GM21360 (cell line): ENCODE measurements around the gene TOP1.

Experiments used
- ATAC-seq: cut with Tn5 transposase; IDR thresholded peaks from one replicate; pipeline ENCODE4 v1.9.1; 2021; ENCODE audit warnings: mild to moderate bottlenecking, moderate library complexity; ENCODE audit not compliant: unreplicated experiment

TOP1 gene

GRCh38 chr20:41032271-41032670 is 3.6 kb downstream of the TOP1 start:
- no peak for ATAC-seq

GRCh38 chr20:41034239-41034638 is 5.6 kb downstream of the TOP1 start:
- no peak for ATAC-seq

- ATAC-seq: no peak
Measured at GRCh38 chr20:41035207-41035606, 6.6 kb downstream of the TOP1 start.

GRCh38 chr20:41037179-41037578 is 8.6 kb downstream of the TOP1 start:
- no peak for ATAC-seq

- ATAC-seq: no peak
Measured at GRCh38 chr20:41038149-41038877, 9.7 kb downstream of the TOP1 start.

GRCh38 chr20:41038878-41039404 is 10.3 kb downstream of the TOP1 start:
- no peak for ATAC-seq

- no peak for ATAC-seq
Measured at GRCh38 chr20:41040855-41041254, 12.2 kb downstream of the TOP1 start.

- ATAC-seq: no peak
Measured at GRCh38 chr20:41041693-41042092, 13.1 kb downstream of the TOP1 start.

- no peak for ATAC-seq
Measured at GRCh38 chr20:41044409-41045062, 15.9 kb downstream of the TOP1 start.

- ATAC-seq: no peak
Measured at GRCh38 chr20:41045671-41046070, 17.0 kb downstream of the TOP1 start.

- ATAC-seq: no peak
Measured at GRCh38 chr20:41046716-41047115, 18.1 kb downstream of the TOP1 start.

GRCh38 chr20:41047279-41047974 is 18.8 kb downstream of the TOP1 start:
- ATAC-seq: no peak

GRCh38 chr20:41047975-41048305 is 19.3 kb downstream of the TOP1 start:
- ATAC-seq: no peak

GRCh38 chr20:41048461-41049301 is 20.1 kb downstream of the TOP1 start:
- no peak for ATAC-seq

GRCh38 chr20:41049451-41049850 is 20.8 kb downstream of the TOP1 start:
- ATAC-seq: no peak

GRCh38 chr20:41050361-41051008 is 21.9 kb downstream of the TOP1 start:
- ATAC-seq: no peak

- ATAC-seq: no peak
Measured at GRCh38 chr20:41051009-41051825, 22.6 kb downstream of the TOP1 start.

- no peak for ATAC-seq
Measured at GRCh38 chr20:41052742-41053419, 24.3 kb downstream of the TOP1 start.
